Measurements from ENCODE around the gene FOXJ3. TPM values are rescaled to one million over a fixed set of nuclear protein-coding genes. Genes with fewer than 3 reads are reported as not detected.

FOXJ3 gene
- total RNA-seq, 4 donors from 2014 or later: 34.5 to 40.0 (median 36.1) TPM

- no peak overlapping the region for H3K27ac ChIP-seq (replicated peaks in 1 of 4)
- TF ChIP-seq EP300 (IDR thresholded peaks at IDR 0.05) (no peak), POLR2A (IDR thresholded peaks at IDR 0.05; ENCODE audit: low read depth) (no peak)
- WGBS: 67% methylated on average over 11 of the region's 13 CpGs
- intact Hi-C loops (cut with DNase I): no loop called here
- DNase-seq (ENCODE audit: extremely low spot score): no peak
- H3K27me3 ChIP-seq: peaks cover 0 to 84% (median 16%) of the 10 kb centered on the region in 4 donors
- peaks cover 0 to 5% (median 0%) of the 10 kb centered on the region in 4 donors for H3K4me1 ChIP-seq
- no peaks in the 10 kb centered on the region for H3K9me3 ChIP-seq
- no peak overlapping the region for H3K4me3 ChIP-seq
- H3K36me3 ChIP-seq: no peaks in the 10 kb centered on the region
Observed at GRCh38 chr1:42143896-42144710, 190.9 kb downstream of the FOXJ3 start.

GRCh38 chr1:42142894-42143675 lies 191.9 kb downstream of the FOXJ3 start:
- Histone ChIP-seq H3K27me3 (peaks cover 0 to 84% (median 16%) of the 10 kb centered on the region in 4 donors), H3K36me3 (no peaks in the 10 kb centered on the region), H3K4me3 (no peak overlapping the region), H3K9me3 (no peaks in the 10 kb centered on the region), H3K27ac (replicated peaks in 1 of 4) (no peak overlapping the region), H3K4me1 (peaks cover 0 to 5% (median 0%) of the 10 kb centered on the region in 4 donors)
- no peak for DNase-seq (ENCODE audit: extremely low spot score)
- TF ChIP-seq EP300 (IDR thresholded peaks at IDR 0.05) (no peak), POLR2AphosphoS5 (IDR thresholded peaks at IDR 0.05) (no peak), CTCF (IDR thresholded peaks at IDR 0.05) (no peak), POLR2A (IDR thresholded peaks at IDR 0.05; ENCODE audit: low read depth) (no peak)
- intact Hi-C loops (cut with DNase I): no loop called here
- 49% methylated on average over 4 of the region's 4 CpGs for WGBS

- H3K27ac ChIP-seq (replicated peaks in 1 of 4): no peak overlapping the region
- no peaks in the 10 kb centered on the region for H3K9me3 ChIP-seq
- H3K4me3 ChIP-seq: no peak overlapping the region
- intact Hi-C loops (cut with DNase I): no loop called here
- H3K36me3 ChIP-seq: no peaks in the 10 kb centered on the region
- no peak for DNase-seq (ENCODE audit: extremely low spot score)
- H3K27me3 ChIP-seq: peaks cover 0 to 81% (median 14%) of the 10 kb centered on the region in 4 donors
- TF ChIP-seq CTCF (IDR thresholded peaks at IDR 0.05) (no peak), POLR2AphosphoS5 (IDR thresholded peaks at IDR 0.05) (no peak)
- H3K4me1 ChIP-seq: peaks cover 0 to 5% (median 0%) of the 10 kb centered on the region in 4 donors
- WGBS: 83% methylated on average over 5 of the region's 5 CpGs
Observed at GRCh38 chr1:42141978-42142377, 193.1 kb downstream of the FOXJ3 start.

GRCh38 chr1:42140191-42140590 lies 194.8 kb downstream of the FOXJ3 start:
- Histone ChIP-seq H3K27ac (replicated peaks in 1 of 4) (no peak overlapping the region), H3K36me3 (no peaks in the 10 kb centered on the region), H3K4me1 (no peaks in the 10 kb centered on the region), H3K4me3 (no peak overlapping the region), H3K9me3 (no peaks in the 10 kb centered on the region), H3K27me3 (peaks cover 0 to 64% (median 0%) of the 10 kb centered on the region in 4 donors)
- TF ChIP-seq POLR2AphosphoS5 (IDR thresholded peaks at IDR 0.05): no peak
- TF ChIP-seq CTCF (IDR thresholded peaks at IDR 0.05): no peak
- no peak for TF ChIP-seq POLR2A (IDR thresholded peaks at IDR 0.05; ENCODE audit: low read depth)
- TF ChIP-seq EP300 (IDR thresholded peaks at IDR 0.05): no peak
- intact Hi-C loops (cut with DNase I): no loop called here
- DNase-seq (ENCODE audit: extremely low spot score): no peak
- WGBS: 92% methylated on average over 2 of the region's 2 CpGs

GRCh38 chr1:42139444-42139843 lies 195.6 kb downstream of the FOXJ3 start:
- Histone ChIP-seq H3K36me3 (no peaks in the 10 kb centered on the region), H3K27me3 (peaks cover 0 to 57% (median 0%) of the 10 kb centered on the region in 4 donors), H3K9me3 (no peaks in the 10 kb centered on the region), H3K4me1 (no peaks in the 10 kb centered on the region), H3K27ac (replicated peaks in 1 of 4) (no peak overlapping the region), H3K4me3 (no peak overlapping the region)
- DNase-seq (ENCODE audit: extremely low spot score): no peak
- 93% methylated on average over 3 of the region's 3 CpGs for WGBS
- TF ChIP-seq EP300 (IDR thresholded peaks at IDR 0.05) (no peak), CTCF (IDR thresholded peaks at IDR 0.05) (no peak), POLR2AphosphoS5 (IDR thresholded peaks at IDR 0.05) (no peak), POLR2A (IDR thresholded peaks at IDR 0.05; ENCODE audit: low read depth) (no peak)
- intact Hi-C loops (cut with DNase I): no loop called here

Measured in esophagus muscularis mucosa (tissue), 4 donors.